COLO668 (cell line): Measurements from ENCODE around the gene ARHGAP25.
"Not testable (repeated sequence)": the region's sequence is repeated elsewhere in the genome, so short reads cannot be mapped to it uniquely, and the experiment has no call there.

Experiments
- DNase-seq: peaks from one replicate; lab custom pipeline; 2025; ENCODE audit not compliant: unreplicated experiment; lab: John Stamatoyannopoulos, UW

ARHGAP25 gene

DNA sequence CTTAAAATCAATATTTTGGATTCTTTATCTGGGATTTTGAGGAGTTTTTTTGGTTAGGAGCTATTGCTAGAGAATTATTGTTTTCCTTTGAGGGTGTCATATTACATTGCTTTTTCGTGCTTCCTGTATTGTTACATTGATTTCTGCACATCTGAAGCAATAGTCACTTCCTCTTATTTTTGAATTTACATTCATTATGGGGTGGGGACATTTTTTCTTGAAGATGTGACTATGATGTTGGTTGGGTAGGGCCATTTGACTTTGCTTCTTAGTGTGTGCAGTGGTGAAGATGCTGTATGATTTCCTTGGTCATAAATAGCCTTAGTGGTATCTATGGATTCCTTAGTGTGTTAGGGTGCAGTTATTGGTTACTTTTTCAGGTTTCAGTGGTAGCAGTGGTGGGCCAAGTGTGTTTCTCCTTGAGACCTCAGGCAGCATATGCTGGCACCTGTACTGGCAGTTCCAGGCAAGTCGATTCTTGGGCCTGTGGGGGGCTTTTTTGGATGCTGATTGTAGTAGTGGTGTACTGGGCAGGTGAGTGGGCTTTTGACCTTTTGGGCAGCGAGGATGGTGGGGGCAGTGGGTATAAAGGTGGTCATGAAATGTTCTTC, 61.8 kb downstream of the ARHGAP25 start:
- no peak for DNase-seq

DNA sequence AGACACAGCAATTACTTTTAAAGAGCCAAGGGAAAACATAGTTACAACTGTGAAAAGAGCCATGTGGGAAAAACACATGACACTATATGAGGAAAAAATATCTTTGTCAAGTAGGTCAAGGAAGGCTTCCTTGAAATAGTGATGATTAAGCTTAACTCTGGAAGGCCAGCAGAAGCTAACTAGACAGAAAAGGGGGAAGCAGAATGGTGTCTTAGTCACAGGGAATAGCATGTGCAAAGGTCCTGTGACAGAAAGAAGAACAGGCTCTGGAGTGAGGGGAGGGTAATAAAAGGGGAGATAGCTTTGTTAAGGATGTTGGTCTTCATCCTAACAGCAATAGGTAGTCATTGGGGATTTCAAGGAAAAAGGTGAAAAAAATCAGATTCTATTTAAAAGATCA, 64.0 kb downstream of the ARHGAP25 start:
- DNase-seq: no peak

GRCh38 chr2:68799140-68800026, 64.8 kb downstream of the ARHGAP25 start:
- DNase-seq: peak; percentile 60

DNA sequence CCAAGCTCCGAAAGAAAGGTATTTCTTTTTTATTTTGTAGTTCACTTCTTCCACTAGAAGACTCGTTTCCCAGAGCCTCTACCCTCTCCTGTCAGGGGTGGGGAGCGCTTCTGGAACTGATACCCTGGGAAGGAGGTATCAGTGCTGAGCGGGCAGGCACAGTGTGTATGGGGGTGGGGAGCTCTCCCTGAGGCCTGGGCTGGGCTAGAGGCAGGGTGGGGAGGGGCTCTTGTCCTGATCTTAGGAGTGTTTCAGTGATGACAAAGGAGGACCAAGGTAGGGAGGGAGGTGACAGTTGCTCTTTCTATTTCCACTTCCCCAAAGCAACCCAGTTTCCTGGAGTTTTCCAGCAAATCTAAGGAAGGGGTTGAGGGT, 65.4 kb downstream of the ARHGAP25 start:
- DNase-seq: no peak

DNA sequence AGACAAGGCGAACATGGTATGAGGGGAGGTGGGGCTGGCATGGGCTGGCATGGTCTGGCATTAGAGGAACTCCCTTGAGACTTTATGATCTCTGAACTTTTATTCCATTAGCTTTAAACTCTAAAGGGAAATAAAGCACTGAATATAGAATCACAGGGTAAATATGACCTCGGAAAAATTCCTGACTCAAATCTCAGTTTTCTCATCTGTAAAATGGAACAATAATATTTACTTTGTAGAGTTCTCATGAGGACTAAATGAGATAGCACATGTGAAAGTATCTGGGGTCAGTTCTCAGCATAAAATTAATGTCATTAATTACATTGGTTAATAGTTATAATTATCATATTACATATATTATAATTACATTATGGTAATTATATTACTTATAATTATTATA, 65.9 kb downstream of the ARHGAP25 start:
- DNase-seq: no peak

DNA sequence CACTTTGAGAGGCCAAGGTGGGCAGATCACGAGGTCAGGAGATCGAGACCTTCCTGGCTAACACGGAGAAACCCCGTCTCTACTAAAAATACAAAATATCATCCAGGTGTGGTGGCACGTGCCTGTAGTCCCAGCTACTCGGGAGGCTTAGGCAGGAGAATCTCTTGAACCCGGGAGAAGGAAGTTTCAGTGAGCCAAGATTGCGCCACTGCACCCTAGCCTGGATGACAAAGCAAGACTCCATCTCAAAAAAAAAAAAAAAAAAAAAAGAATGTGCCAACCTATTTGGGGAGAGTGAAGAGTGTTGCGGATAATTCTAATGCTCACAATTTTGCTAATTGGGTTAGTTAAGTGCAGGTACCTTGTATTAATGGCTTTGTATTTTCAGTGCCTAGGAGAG, 67.5 kb downstream of the ARHGAP25 start:
- not testable (repeated sequence) for DNase-seq

- no peak for DNase-seq
Observed at GRCh38 chr2:68805025-68805424, 70.4 kb downstream of the ARHGAP25 start.

DNA sequence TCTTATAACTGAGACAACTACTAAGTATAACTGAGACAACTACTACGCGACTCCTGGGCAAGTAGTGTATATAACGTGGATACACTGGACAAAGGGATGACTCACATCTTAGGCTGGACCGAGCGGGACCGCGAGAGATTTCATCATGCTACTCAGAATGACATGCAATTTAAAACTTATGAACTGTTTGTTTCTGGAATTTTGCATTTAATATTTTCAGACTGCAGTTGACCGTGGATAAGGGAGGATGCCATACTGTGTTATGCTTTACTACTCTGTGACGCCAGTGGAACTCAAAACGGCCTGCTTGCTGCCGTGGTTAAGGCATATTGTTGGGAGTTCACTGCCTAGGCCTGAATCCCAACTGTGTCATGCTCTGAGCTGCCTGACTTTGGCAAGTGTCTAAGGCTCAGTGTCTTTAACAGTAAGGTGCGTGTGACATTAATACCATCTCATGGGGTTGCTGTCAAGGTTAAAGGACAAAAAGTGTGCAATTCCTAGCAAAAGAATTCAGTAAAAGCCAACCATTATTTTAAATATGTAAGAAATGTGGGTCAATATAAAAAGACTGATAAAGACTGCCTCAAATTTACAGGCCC, 72.0 kb downstream of the ARHGAP25 start:
- DNase-seq: no peak

DNA sequence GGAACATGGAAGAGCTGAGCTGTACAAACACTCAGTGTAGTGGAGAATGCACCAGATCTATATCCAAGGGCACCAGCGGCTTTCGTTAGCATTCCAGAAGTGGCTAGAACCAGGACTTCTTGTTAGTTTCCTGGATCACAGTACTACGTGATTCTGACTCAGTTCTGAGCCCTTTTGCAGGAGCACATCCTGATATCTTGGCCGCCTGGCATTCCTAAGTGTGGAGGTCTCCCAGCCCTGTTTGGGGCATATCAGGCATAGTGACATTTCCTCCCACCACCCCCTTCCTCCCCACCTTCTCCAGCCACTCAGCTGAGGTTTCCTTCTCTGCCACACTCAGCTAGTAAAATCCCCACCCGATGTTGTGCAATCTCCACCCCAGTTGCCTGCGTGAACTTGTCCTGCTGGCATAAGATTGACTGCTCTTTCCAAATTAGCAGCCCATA, 73.2 kb downstream of the ARHGAP25 start:
- no peak for DNase-seq

GRCh38 chr2:68809324-68810240, 75.0 kb downstream of the ARHGAP25 start:
- DNase-seq: no peak

DNA sequence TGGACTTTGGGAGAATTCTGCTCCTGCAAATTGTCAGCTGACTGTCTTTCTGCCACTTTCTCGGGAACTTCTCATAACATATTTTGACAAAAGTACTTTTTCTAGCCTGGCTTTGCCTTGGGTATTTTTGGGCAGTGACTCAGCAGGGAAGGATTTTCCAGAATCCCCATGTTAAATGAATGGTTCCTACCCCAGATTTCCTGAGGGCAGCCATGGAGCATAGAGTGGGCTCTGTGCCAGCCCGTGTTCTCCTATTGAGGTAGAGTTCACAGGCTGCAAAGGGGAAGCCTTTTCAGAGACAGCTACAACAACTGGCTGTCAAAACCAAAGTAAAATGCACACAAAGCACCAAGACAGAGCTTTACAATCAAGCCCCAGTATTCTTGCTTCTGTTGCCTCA, 76.8 kb downstream of the ARHGAP25 start:
- DNase-seq: no peak

- DNase-seq: no peak
Observed at GRCh38 chr2:68812251-68812650, 77.6 kb downstream of the ARHGAP25 start.

GRCh38 chr2:68813596-68813995, 79.0 kb downstream of the ARHGAP25 start:
- DNase-seq: no peak

GRCh38 chr2:68817306-68817705, 82.7 kb downstream of the ARHGAP25 start:
- DNase-seq: no peak

GRCh38 chr2:68819556-68819955, 84.9 kb downstream of the ARHGAP25 start:
- DNase-seq: no peak

GRCh38 chr2:68822207-68822872, 87.7 kb downstream of the ARHGAP25 start:
- DNase-seq: no peak

- DNase-seq: no peak
Observed at GRCh38 chr2:68824831-68825230, 90.2 kb downstream of the ARHGAP25 start.

DNA sequence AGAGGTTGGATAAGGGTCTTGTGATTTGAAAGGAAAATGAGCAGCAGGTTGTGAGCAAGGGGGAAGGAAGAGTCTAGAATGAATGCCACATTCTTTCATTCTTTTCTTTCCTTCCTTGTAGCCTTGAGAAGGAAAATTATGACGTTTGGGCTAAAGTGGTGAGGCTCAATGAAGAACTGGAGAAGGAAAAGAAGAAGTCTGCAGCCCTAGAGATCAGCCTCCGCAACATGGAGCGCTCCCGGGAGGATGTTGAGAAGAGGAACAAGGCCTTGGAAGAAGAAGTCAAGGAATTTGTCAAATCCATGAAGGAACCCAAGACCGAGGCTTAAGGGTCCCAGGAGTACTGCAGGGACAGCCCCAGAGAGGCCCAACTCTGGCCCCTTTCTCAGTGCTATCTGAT, 91.3 kb downstream of the ARHGAP25 start:
- no peak for DNase-seq

GRCh38 chr2:68827666-68828065, 93.1 kb downstream of the ARHGAP25 start:
- DNase-seq: no peak

GRCh38 chr2:68828887-68829708, 94.5 kb downstream of the ARHGAP25 start:
- DNase-seq: no peak
